Measurements from ENCODE around the gene ANAPC5.

ANAPC5 gene

GRCh38 chr12:121351820-121352681, at the start of gene ANAPC5:
Gene ANAPC5 (minus strand): TSS chr12:121352411. CDS start chr12:121352340, 71 bp downstream.
- DNase-seq (ENCODE audit: low read depth): peak; percentile 99
- H3K4me3 ChIP-seq (ENCODE audit: low read depth, low read length): peak within 1 kb of the TSS; percentile 78
- TF ChIP-seq, protein P1, sequence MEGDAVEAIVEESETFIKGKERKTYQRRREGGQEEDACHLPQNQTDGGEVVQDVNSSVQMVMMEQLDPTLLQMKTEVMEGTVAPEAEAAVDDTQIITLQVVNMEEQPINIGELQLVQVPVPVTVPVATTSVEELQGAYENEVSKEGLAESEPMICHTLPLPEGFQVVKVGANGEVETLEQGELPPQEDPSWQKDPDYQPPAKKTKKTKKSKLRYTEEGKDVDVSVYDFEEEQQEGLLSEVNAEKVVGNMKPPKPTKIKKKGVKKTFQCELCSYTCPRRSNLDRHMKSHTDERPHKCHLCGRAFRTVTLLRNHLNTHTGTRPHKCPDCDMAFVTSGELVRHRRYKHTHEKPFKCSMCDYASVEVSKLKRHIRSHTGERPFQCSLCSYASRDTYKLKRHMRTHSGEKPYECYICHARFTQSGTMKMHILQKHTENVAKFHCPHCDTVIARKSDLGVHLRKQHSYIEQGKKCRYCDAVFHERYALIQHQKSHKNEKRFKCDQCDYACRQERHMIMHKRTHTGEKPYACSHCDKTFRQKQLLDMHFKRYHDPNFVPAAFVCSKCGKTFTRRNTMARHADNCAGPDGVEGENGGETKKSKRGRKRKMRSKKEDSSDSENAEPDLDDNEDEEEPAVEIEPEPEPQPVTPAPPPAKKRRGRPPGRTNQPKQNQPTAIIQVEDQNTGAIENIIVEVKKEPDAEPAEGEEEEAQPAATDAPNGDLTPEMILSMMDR (IDR thresholded peaks at IDR 0.05; ENCODE audit: control insufficient read depth, extremely low read depth, insufficient read depth): 0 out of 2 replicates have a peak, but pooled peaks have one; percentile 20

- TF ChIP-seq, protein P1 (IDR thresholded peaks at IDR 0.05; ENCODE audit: control insufficient read depth, extremely low read depth, insufficient read depth): no peak
- H3K4me3 ChIP-seq (ENCODE audit: low read depth, low read length): peak overlapping the region; percentile 98
- DNase-seq (ENCODE audit: low read depth): no peak
These were observed 48.3 kb upstream of the ANAPC5 start for GRCh38 chr12:121400332-121401139.

GRCh38 chr12:121399391-121400331, 47.5 kb upstream of the ANAPC5 start, which contains the start of gene RNF34:
Gene RNF34 (plus strand): TSS chr12:121400118. CDS start chr12:121400213, 95 bp downstream.
- peak; percentile 92 for DNase-seq (ENCODE audit: low read depth)
- TF ChIP-seq, protein P1 (IDR thresholded peaks at IDR 0.05; ENCODE audit: control insufficient read depth, extremely low read depth, insufficient read depth): no peak
- peak within 1 kb of the TSS; percentile 98 for H3K4me3 ChIP-seq (ENCODE audit: low read depth, low read length)

- no peak for DNase-seq (ENCODE audit: low read depth)
- TF ChIP-seq, protein P1 (IDR thresholded peaks at IDR 0.05; ENCODE audit: control insufficient read depth, extremely low read depth, insufficient read depth): no peak
- no peak overlapping the region for H3K4me3 ChIP-seq (ENCODE audit: low read depth, low read length)
These were observed 46.1 kb upstream of the ANAPC5 start for GRCh38 chr12:121398355-121398754.

- TF ChIP-seq, protein P1 (IDR thresholded peaks at IDR 0.05; ENCODE audit: control insufficient read depth, extremely low read depth, insufficient read depth): no peak
- no peak for DNase-seq (ENCODE audit: low read depth)
- H3K4me3 ChIP-seq (ENCODE audit: low read depth, low read length): no peak overlapping the region
These were observed 45.3 kb upstream of the ANAPC5 start for GRCh38 chr12:121397521-121397920.

GRCh38 chr12:121392325-121392716, 40.1 kb upstream of the ANAPC5 start:
- H3K4me3 ChIP-seq (ENCODE audit: low read depth, low read length): no peak overlapping the region
- no peak for DNase-seq (ENCODE audit: low read depth)
- TF ChIP-seq, protein P1 (IDR thresholded peaks at IDR 0.05; ENCODE audit: control insufficient read depth, extremely low read depth, insufficient read depth): no peak

Measured in LNCaP clone FGC (cell line).